Chondrocyte (in vitro differentiated cells): ENCODE measurements around the gene HIVEP1. TPM values are rescaled to one million over a fixed set of nuclear protein-coding genes. Genes with fewer than 3 reads are reported as not detected.

Experiments
- DNase-seq: peaks from one replicate; pipeline ENCODE4 v3.0.0; 2021; ENCODE audit warnings: mixed read lengths, low spot score
- H3K27ac Mint-ChIP-seq: one replicate; pipeline ENCODE4 v1.8.0; 2021; ENCODE audit warnings: mild to moderate bottlenecking, moderate library complexity, mixed read lengths; ENCODE audit not compliant: unreplicated experiment
- H3K27me3 Mint-ChIP-seq: 2 replicates; pipeline ENCODE4 v1.8.0; 2021; ENCODE audit warnings: low read depth, mixed read lengths
- H3K36me3 Mint-ChIP-seq: 2 replicates; pipeline ENCODE4 v1.8.0; 2021; ENCODE audit warnings: low read depth, mixed read lengths
- H3K4me1 Mint-ChIP-seq: 2 replicates; pipeline ENCODE4 v1.8.0; 2021; ENCODE audit warnings: low read depth, mild to moderate bottlenecking, mixed read lengths
- H3K4me3 Mint-ChIP-seq: one replicate; pipeline ENCODE4 v1.8.0; 2021; ENCODE audit warnings: mild to moderate bottlenecking, moderate library complexity, mixed read lengths; ENCODE audit not compliant: unreplicated experiment
- H3K9me3 Mint-ChIP-seq: 2 replicates; pipeline ENCODE4 v1.8.0; 2021; ENCODE audit warnings: low read depth, mixed read lengths
- CTCF ChIP-seq: fragments of 200-600 bp; sonication (generic); IDR thresholded peaks from 2 replicates; pipeline ENCODE4 v1.5.0; 2021; ENCODE audit warnings: antibody characterized with exemption, mild to moderate bottlenecking, moderate library complexity
- total RNA-seq: library from RNA; stranded (reverse); gene quantifications from 3 replicates; pipeline ENCODE4 v1.2.1, GENCODE V29; 2021

Gene HIVEP1
- total RNA-seq, 1 donor from 2014 or later: 49.7 TPM

GRCh38 chr6:12077021-12077710 lies 65.1 kb downstream of the HIVEP1 start:
- H3K27ac Mint-ChIP-seq: no peak overlapping the region
- no peak for TF ChIP-seq CTCF

GRCh38 chr6:12078014-12078413 lies 65.9 kb downstream of the HIVEP1 start:
- DNase-seq: no peak
- no peak for TF ChIP-seq CTCF
- no peaks in the 10 kb centered on the region for H3K9me3 Mint-ChIP-seq

More at GRCh38 chr6:12077021-12077710, 65.1 kb downstream of the HIVEP1 start:
- H3K4me3 Mint-ChIP-seq: no peak overlapping the region
- no peak for DNase-seq
- H3K4me1 Mint-ChIP-seq: peaks cover 31% of the 10 kb centered on the region
- H3K36me3 Mint-ChIP-seq: peaks cover 3% of the 10 kb centered on the region
- no peaks in the 10 kb centered on the region for H3K9me3 Mint-ChIP-seq
- no peaks in the 10 kb centered on the region for H3K27me3 Mint-ChIP-seq

GRCh38 chr6:12081771-12082170 lies 69.7 kb downstream of the HIVEP1 start:
- H3K4me3 Mint-ChIP-seq: no peak overlapping the region
- no peaks in the 10 kb centered on the region for H3K9me3 Mint-ChIP-seq
- no peak for DNase-seq
- no peak overlapping the region for H3K27ac Mint-ChIP-seq
- TF ChIP-seq CTCF: no peak
- peaks cover 43% of the 10 kb centered on the region for H3K4me1 Mint-ChIP-seq
- H3K36me3 Mint-ChIP-seq: no peaks in the 10 kb centered on the region
- no peaks in the 10 kb centered on the region for H3K27me3 Mint-ChIP-seq

More at GRCh38 chr6:12078014-12078413, 65.9 kb downstream of the HIVEP1 start:
- Mint-ChIP-seq H3K36me3 (no peaks in the 10 kb centered on the region), H3K4me1 (peaks cover 33% of the 10 kb centered on the region), H3K27me3 (no peaks in the 10 kb centered on the region), H3K4me3 (no peak overlapping the region), H3K27ac (no peak overlapping the region)

GRCh38 chr6:12082368-12082767 lies 70.3 kb downstream of the HIVEP1 start:
- Mint-ChIP-seq H3K27me3 (no peaks in the 10 kb centered on the region), H3K9me3 (no peaks in the 10 kb centered on the region), H3K36me3 (no peaks in the 10 kb centered on the region), H3K4me3 (no peak overlapping the region), H3K4me1 (peaks cover 43% of the 10 kb centered on the region), H3K27ac (no peak overlapping the region)
- TF ChIP-seq CTCF: no peak
- no peak for DNase-seq

- no peak overlapping the region for H3K4me3 Mint-ChIP-seq
- no peaks in the 10 kb centered on the region for H3K27me3 Mint-ChIP-seq
- H3K36me3 Mint-ChIP-seq: no peaks in the 10 kb centered on the region
- no peak for TF ChIP-seq CTCF
- peak overlapping the region; percentile 35 for H3K27ac Mint-ChIP-seq
- DNase-seq: no peak
- H3K9me3 Mint-ChIP-seq: no peaks in the 10 kb centered on the region
- H3K4me1 Mint-ChIP-seq: peaks cover 35% of the 10 kb centered on the region
Observed at GRCh38 chr6:12083302-12083701, 71.2 kb downstream of the HIVEP1 start.
